ENCODE data around the gene WWOX. TPM values are rescaled to one million over a fixed set of nuclear protein-coding genes. Genes with fewer than 3 reads are reported as not detected.

The WWOX gene
- total RNA-seq, 1 donor from 2014 or later, result 106 TPM

GRCh38 chr16:78955206-78955605 lies 855.8 kb downstream of the WWOX start:
- Histone ChIP-seq H3K4me1 (no peaks in the 10 kb centered on the region), H3K27ac (no peak overlapping the region), H3K9me3 (no peaks in the 10 kb centered on the region), H3K4me3 (no peak overlapping the region), H3K27me3 (no peaks in the 10 kb centered on the region), H3K36me3 (no peaks in the 10 kb centered on the region)
- DNase-seq (ENCODE audit: low spot score in 2 of 2), result no peak
- no peak for TF ChIP-seq CTCF (IDR thresholded peaks at IDR 0.05)
- intact Hi-C loops (cut with DNase I), result no loop called here

- no peak for DNase-seq (ENCODE audit: low spot score in 2 of 2)
- H3K9me3 ChIP-seq, result no peaks in the 10 kb centered on the region
- H3K4me1 ChIP-seq, result no peaks in the 10 kb centered on the region
- no peaks in the 10 kb centered on the region for H3K27me3 ChIP-seq
- intact Hi-C loops (cut with DNase I), result no loop called here
- no peak for TF ChIP-seq CTCF (IDR thresholded peaks at IDR 0.05)
- H3K36me3 ChIP-seq, result no peaks in the 10 kb centered on the region
- H3K4me3 ChIP-seq, result no peak overlapping the region
- H3K27ac ChIP-seq, result no peak overlapping the region
Measured at GRCh38 chr16:78956859-78957258, 857.4 kb downstream of the WWOX start.

- DNase-seq (ENCODE audit: low spot score in 2 of 2), result no peak
- intact Hi-C loops (cut with DNase I), result no loop called here
- TF ChIP-seq CTCF (IDR thresholded peaks at IDR 0.05), result no peak
- H3K4me3 ChIP-seq, result no peak overlapping the region
- H3K27me3 ChIP-seq, result no peaks in the 10 kb centered on the region
- no peak overlapping the region for H3K27ac ChIP-seq
- H3K36me3 ChIP-seq, result no peaks in the 10 kb centered on the region
- H3K9me3 ChIP-seq, result no peaks in the 10 kb centered on the region
- no peaks in the 10 kb centered on the region for H3K4me1 ChIP-seq
Measured at GRCh38 chr16:78957317-78958100, 858.1 kb downstream of the WWOX start.

GRCh38 chr16:78961464-78961863 lies 862.0 kb downstream of the WWOX start:
- TF ChIP-seq CTCF (IDR thresholded peaks at IDR 0.05), result no peak
- no peak overlapping the region for H3K27ac ChIP-seq
- H3K9me3 ChIP-seq, result no peaks in the 10 kb centered on the region
- intact Hi-C loops (cut with DNase I), result no loop called here
- H3K27me3 ChIP-seq, result no peaks in the 10 kb centered on the region
- no peak for DNase-seq (ENCODE audit: low spot score in 2 of 2)
- no peak overlapping the region for H3K4me3 ChIP-seq
- no peaks in the 10 kb centered on the region for H3K36me3 ChIP-seq
- no peaks in the 10 kb centered on the region for H3K4me1 ChIP-seq

GRCh38 chr16:78962457-78962929 lies 863.0 kb downstream of the WWOX start:
- no peaks in the 10 kb centered on the region for H3K4me1 ChIP-seq
- no peak for TF ChIP-seq CTCF (IDR thresholded peaks at IDR 0.05)
- H3K9me3 ChIP-seq, result no peaks in the 10 kb centered on the region
- no peak for DNase-seq (ENCODE audit: low spot score in 2 of 2)
- H3K4me3 ChIP-seq, result no peak overlapping the region
- intact Hi-C loops (cut with DNase I), result no loop called here
- H3K27me3 ChIP-seq, result no peaks in the 10 kb centered on the region
- no peak overlapping the region for H3K27ac ChIP-seq
- H3K36me3 ChIP-seq, result no peaks in the 10 kb centered on the region
